ENCODE measurements around the gene TAF5L.
"Not testable (repeated sequence)": the region's sequence is repeated elsewhere in the genome, so short reads cannot be mapped to it uniquely, and the experiment has no call there.

TAF5L gene

DNA sequence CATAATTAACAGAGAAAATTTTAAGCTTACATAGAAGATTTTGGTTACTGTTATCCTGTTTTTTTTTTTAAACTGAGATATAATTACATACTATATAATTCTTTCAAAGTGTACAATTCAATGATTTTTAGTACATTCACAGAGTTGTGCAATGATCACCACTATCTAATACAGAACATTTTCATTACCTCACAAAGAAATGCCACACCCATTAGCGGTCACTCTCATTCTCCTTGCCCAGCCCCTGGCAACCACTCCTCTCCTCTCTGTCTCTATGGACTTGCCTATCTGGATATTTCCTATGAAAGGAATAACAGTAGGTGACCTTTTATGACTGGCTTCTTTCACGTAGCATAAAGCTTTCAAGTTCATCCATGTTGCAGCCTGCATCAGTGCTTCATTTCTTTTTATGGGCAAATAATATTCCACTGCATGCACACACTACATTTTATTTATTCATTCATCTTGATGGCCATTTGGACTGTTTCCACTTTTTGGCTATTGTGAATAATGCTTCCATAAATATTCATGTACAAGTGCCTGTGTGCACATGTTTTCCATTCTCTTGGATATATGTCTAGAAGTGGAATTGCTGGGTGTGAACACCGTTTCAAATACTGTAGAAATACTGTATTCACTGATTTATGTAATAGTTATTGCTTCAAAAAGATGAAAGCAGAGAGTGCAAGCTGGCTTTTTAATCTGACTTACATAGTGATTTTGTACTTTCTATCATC lies 26.5 kb downstream of the TAF5L start:
- no peak for DNase-seq

- DNase-seq: no peak
Observed at GRCh38 chr1:229597877-229598276, 28.0 kb downstream of the TAF5L start.

- DNase-seq: no peak
Observed at GRCh38 chr1:229596925-229597699, 28.8 kb downstream of the TAF5L start.

DNA sequence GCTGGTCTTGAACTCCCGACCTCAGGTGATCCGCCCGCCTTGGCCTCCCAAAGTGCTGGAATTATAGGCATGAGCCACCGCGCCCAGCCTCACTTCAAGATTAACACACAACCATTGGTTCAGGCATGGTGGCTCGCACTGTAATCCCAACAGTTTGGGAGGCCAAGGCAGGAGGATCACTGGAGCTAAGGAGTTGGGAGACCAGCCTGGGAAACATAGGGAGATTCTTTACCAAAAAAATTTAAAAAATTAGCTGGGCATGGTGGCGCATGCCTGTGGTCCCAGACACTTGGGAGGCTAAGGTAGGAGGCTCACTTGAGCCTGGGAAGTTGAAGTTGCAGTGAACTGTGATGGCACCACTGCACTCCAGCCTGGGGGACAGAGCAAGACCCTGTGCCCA lies 30.0 kb downstream of the TAF5L start:
- DNase-seq: not testable (repeated sequence)

DNA sequence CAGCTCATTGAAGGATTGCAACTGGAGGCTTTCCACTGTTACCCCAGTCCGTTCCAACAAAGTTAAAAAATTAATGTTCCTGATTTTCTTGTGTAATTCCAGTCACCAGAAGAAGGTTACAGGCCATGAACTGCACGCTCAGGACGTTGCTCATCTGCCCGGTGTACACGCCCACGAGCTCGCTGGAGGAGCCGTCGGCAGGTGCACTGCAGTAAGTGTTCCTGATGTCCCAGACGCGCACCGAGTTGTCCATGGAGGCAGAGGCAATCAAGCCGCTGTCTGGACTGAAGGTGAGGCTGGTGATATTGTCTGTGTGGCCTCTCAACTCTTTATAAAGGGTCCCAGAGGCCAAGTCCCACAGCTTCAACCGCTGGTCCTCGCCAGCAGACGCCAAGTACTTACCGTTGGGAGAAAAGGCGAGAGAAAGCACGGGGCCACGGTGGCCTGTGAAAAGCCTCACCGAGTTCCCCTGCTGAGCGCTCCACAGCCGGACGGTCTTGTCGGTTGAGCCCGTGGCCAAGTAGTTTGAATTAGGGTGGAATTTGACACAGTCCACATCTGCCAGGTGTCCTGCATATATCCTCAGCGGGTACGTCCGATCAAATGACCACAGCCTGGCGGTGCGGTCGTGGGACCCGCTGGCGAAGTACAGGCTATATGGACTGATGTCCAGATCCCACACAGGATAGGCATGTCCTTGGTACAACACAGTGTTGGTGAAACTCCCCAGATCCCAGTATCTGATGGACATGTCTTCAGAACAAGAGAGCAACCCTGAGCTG lies 31.5 kb downstream of the TAF5L start:
- no peak for DNase-seq

DNA sequence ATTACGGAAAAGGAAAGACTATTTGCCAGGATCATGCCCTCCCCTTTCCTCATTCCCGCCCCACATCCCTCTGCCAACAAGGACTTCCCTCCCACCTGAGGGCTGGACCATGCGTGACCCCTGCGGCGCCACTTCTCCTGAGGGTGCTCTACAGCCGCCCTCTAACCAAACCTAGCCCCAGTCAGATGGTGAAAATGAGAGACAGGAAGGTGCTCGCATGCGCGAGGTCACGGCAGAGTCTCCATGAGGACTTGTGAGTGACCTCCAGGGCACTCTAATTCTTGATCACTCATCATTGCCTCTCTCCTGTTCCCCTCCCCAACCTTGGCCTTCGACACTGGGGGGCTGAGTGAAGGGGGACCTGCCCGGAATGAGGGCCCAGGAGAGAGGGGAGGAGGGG lies 32.1 kb downstream of the TAF5L start:
- no peak for DNase-seq

GRCh38 chr1:229590119-229590518 lies 35.8 kb downstream of the TAF5L start:
- no peak for DNase-seq

- no peak for DNase-seq
Observed at GRCh38 chr1:229585338-229585737, 40.6 kb downstream of the TAF5L start.

GRCh38 chr1:229582715-229583114 lies 43.2 kb downstream of the TAF5L start:
- no peak for DNase-seq

DNA sequence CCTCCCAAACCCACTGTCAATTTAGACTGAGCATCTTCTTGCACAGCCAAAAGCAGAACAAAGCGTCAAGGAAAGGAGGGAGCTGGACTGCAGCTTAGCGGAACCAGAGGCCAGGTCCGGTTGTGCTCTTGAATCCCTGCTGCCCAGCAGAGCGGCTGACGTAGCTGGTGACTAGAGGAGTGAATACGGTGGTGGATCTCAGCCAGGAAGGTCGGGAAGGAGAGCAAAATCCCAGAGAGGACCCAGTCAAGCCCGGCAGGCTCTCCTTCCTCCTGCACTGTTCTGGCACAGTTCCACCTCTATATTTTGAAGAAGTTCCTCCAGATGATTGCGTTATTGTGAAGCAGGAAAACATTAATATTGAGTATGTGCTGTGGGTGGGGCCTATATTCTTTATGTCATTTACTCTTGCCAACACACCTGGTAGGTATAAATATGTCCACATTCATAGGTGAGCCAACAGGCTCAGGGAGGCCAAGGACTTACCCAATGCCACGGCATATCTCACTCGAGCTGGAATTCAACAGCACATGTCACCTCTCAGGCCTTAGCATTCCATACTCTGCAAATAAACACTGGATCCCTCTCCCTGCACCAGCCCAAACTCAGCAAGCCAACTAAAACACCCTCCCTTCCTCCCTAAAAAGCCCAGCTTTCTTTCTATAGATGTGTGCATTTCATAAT lies 43.8 kb downstream of the TAF5L start:
- no peak for DNase-seq

DNA sequence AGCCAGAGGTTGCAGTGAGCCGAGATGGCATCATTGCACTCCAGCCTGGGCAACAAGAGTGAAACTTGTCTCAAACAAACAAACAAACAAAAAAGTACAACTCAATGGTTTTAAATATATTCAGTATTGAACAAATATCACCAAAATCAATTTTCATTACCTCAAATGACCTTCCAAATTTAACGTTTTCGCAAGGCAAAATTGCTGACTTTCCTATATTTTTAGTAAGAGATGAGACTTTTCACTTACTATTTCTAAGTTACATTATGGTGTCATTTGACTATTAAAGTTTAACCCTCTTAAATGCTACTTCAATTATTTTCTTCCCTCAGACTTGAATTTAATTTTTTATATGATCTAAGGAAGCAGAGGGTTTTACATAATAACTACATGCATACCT lies 44.4 kb downstream of the TAF5L start:
- no peak for DNase-seq

DNA sequence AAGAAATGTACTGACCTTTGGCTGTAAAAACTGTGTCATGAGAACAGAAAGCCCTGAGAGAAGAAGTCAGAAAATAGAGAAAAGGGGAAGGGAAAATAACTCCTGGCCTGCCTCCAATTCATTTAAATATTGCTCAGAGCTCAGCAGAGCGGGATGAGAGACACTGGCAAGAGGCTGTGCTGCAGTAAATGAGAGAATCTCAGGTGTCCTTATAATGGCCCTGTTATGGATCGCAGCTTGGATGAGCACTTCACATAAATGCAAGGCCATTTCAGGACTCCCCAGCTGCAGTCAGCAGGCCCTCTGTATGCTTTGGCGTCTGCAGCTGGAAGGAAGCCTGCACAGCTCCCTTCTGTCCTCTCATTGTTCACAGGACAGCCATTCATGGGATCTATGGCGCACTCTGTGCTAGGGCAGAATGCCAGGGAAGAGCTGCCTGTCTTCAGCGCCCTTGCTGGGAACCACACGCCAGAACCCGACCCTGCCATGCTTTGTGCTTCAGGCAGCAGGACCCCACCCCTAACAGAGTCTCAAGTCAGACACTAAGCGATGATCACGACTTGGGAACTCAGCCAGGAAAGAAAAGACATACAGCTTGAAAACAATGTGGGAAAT lies 46.8 kb downstream of the TAF5L start:
- DNase-seq: no peak

DNA sequence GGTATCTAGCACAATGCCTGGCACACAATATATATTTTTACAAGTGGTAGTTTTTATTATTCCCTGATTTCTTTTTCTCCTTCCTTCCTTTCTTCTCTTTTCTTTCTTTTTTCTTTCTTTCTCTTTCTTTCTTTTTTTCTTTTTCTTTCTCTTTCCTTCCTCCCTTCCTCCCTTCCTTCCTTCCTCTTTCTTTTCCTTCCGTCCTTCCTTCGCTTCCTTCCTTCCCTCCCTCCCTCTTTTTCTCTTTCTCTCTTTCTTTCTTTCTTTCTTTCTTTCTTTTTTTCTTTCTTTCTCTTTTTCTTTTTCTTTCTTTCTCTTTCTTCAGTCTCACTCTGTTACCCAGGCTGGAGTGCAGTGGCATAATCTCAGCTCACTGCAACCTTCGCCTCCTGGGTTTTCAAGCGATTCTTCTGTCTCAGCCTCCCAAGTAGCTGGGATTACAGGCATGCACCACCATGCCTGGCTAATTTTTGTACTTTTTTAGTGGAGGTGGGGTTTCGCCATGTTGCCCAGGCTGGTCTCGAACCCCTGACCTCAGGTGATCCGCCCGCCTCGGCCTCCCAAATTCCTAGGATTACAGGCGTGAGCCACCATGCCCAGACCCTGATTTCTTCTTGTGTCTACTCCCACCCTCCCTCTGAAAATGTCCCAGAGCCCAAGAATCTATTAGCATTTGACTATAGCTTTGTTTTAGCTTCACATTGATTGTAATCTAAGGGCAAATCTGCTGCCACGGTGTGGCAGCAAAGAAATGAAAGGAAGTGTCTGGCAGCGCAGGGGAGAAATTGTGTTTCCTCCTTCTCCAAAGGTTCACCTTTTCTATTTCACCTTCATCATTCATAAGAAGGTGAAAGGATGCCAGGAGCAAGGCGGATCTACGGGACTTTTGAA lies 47.5 kb downstream of the TAF5L start:
- no peak for DNase-seq

DNA sequence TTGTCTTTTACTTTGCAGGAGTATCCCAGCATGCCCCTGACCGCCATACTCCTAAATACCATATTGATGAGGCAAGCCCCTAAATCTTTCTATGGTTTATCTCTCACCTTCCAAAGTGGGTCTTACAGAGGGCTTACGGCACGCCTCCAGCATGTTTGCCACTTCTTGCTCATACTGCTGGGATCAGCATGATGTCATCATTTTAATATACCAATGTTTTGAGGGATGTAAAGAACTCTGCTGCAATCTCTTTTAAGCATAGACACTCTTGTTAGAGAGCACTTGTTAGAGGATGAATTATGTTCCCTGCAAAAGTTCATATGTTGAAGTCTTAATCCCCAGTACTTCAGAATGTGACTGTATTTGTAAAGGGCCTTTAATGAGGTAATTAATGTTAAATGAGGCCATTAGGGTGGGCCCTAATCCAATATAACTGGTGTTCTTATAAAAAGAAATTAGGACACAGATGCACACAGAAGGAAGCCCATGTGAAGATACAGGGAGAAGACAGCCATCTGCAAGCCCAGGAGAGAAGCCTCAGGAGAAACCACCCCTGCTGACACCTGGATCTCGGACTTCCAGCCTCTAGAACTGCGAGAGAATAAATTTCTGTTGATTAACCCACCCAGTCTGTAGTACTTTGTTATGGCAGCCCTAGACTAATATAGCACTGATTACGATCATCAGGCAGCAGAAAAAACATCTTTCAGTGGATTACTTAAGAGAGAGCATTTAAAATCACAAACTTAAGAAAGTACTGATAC lies 51.1 kb downstream of the TAF5L start:
- no peak for DNase-seq

GRCh38 chr1:229572286-229572685 lies 53.6 kb downstream of the TAF5L start:
- no peak for DNase-seq

- DNase-seq: no peak
Observed at GRCh38 chr1:229570891-229571516, 54.9 kb downstream of the TAF5L start.

DNA sequence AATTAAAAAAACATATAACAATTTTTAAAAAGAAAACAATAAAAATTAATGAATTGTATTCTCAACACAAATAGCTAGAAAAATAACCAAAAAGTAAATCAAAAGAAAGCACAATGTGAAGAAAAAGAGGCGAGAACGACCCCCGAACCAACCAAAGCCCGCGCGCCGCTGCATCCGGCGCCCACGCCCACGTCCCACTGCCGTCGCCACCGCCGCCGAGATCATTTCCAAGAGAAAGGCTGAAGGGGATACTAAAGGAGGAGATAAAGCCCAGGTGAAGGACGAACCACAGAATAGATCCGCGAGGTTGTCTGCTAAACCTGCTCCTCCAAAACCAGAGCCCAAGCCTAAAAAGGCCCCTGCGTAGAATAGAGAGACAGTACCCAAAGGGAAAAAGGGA lies 55.6 kb downstream of the TAF5L start:
- no peak for DNase-seq

- no peak for DNase-seq
Observed at GRCh38 chr1:229567109-229567868, 58.6 kb downstream of the TAF5L start.

- no peak for DNase-seq
Observed at GRCh38 chr1:229563701-229564100, 62.2 kb downstream of the TAF5L start.

Measured in activated CD4-positive, alpha-beta T cell treated with anti-CD3 and anti-CD28 coated beads, Interleukin-2, amount 50 U/mL, for 4 hours (primary cell).